HG02610 (cell line): ENCODE data around the gene TUBGCP3.

Source experiments
- ATAC-seq: cut with Tn5 transposase; IDR thresholded peaks from one replicate; pipeline ENCODE4 v1.9.1; 2021; ENCODE audit warnings: mild to moderate bottlenecking, moderate library complexity; ENCODE audit not compliant: unreplicated experiment

Gene TUBGCP3

GRCh38 chr13:112444416-112445399, 143.2 kb downstream of the TUBGCP3 start:
- ATAC-seq: no peak

- no peak for ATAC-seq
Measured at GRCh38 chr13:112443995-112444311, 144.0 kb downstream of the TUBGCP3 start.

GRCh38 chr13:112443191-112443994, 144.6 kb downstream of the TUBGCP3 start:
- no peak for ATAC-seq

GRCh38 chr13:112442483-112443090, 145.4 kb downstream of the TUBGCP3 start:
- ATAC-seq: no peak

- ATAC-seq: no peak
Measured at GRCh38 chr13:112441779-112442310, 146.1 kb downstream of the TUBGCP3 start.

GRCh38 chr13:112441226-112441625, 146.7 kb downstream of the TUBGCP3 start:
- no peak for ATAC-seq

- no peak for ATAC-seq
Measured at GRCh38 chr13:112438515-112438914, 149.4 kb downstream of the TUBGCP3 start.

GRCh38 chr13:112438094-112438493, 149.9 kb downstream of the TUBGCP3 start:
- no peak for ATAC-seq

- ATAC-seq: no peak
Measured at GRCh38 chr13:112435973-112436372, 152.0 kb downstream of the TUBGCP3 start.
